ENCODE data around the gene HBZ. TPM values are rescaled to one million over a fixed set of nuclear protein-coding genes. Genes with fewer than 3 reads are reported as not detected.
A peak's percentile ranks its signal among the peaks of the same experiment; 100 is the strongest.

Gene HBZ
- total and polyA plus RNA-seq, 9 of the 15 experiments (the other 6 are each of a cell fraction or from before 2014, with no cell fraction given), result 58.0 to 610 (median 113) TPM

DNA sequence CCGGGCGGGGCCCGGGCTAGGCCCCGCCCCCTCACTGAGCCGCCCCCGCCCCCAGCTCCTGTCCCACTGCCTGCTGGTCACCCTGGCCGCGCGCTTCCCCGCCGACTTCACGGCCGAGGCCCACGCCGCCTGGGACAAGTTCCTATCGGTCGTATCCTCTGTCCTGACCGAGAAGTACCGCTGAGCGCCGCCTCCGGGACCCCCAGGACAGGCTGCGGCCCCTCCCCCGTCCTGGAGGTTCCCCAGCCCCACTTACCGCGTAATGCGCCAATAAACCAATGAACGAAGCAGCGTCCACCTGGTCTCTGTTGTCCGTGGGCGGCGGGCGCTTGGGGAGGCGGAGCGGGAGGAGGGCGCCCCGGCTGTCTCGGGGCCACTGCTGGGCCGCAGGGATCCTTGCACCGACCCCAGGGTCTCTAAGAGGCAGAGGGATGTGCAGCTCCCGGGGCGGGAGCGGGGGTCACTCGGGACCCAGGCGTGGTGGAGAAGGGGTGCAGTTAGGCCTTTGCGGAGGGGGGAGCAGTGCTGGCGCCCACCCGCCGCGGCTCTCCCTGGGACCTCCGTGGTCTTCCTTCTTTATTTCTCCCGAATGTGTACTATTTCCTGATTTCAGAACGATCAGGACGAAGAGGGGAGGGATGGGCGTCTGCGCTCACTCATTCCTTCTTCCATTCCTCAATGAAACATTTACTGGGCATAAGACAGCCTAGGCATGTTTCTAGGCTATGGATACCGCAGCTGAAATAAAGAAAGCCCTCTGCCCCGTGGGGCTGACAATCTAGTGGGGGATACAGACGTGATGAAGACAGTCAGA, 2.0 kb downstream of the HBZ start (continued):
- TF ChIP-seq ZC3H4 (CRISPR knock-in tag; IDR thresholded peaks at IDR 0.05; ENCODE audit: borderline replicate concordance), result no peak
- TF ChIP-seq, protein P1, sequence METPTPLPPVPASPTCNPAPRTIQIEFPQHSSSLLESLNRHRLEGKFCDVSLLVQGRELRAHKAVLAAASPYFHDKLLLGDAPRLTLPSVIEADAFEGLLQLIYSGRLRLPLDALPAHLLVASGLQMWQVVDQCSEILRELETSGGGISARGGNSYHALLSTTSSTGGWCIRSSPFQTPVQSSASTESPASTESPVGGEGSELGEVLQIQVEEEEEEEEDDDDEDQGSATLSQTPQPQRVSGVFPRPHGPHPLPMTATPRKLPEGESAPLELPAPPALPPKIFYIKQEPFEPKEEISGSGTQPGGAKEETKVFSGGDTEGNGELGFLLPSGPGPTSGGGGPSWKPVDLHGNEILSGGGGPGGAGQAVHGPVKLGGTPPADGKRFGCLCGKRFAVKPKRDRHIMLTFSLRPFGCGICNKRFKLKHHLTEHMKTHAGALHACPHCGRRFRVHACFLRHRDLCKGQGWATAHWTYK (CRISPR knock-in tag; IDR thresholded peaks at IDR 0.05), result peak; percentile 53; the same call in 1 of the 2 replicates
- no peak for TF ChIP-seq KAT7 (CRISPR knock-in tag; IDR thresholded peaks at IDR 0.05; ENCODE audit: borderline replicate concordance)
- no peak for TF ChIP-seq SRSF1 (IDR thresholded peaks at IDR 0.05; ENCODE audit: low read depth, low read length)
- TF ChIP-seq NR2C1 (IDR thresholded peaks at IDR 0.05), result no peak
- 0 out of 2 replicates have a peak, but pooled peaks have one; percentile 15 for TF ChIP-seq NR2C1 (tag; IDR thresholded peaks at IDR 0.05)
- TF ChIP-seq ZNF24 (IDR thresholded peaks at IDR 0.05), result no peak
- no peak for TF ChIP-seq PHB2 (IDR thresholded peaks at IDR 0.05; ENCODE audit: low read depth)
- TF ChIP-seq, protein P2, sequence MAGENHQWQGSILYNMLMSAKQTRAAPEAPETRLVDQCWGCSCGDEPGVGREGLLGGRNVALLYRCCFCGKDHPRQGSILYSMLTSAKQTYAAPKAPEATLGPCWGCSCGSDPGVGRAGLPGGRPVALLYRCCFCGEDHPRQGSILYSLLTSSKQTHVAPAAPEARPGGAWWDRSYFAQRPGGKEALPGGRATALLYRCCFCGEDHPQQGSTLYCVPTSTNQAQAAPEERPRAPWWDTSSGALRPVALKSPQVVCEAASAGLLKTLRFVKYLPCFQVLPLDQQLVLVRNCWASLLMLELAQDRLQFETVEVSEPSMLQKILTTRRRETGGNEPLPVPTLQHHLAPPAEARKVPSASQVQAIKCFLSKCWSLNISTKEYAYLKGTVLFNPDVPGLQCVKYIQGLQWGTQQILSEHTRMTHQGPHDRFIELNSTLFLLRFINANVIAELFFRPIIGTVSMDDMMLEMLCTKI (IDR thresholded peaks at IDR 0.05; ENCODE audit: partially characterized antibody), result no peak
- no peak for TF ChIP-seq HMG20B (CRISPR knock-in tag; IDR thresholded peaks at IDR 0.05)
- no peak for TF ChIP-seq ESRRB (CRISPR knock-in tag; IDR thresholded peaks at IDR 0.05; ENCODE audit: borderline replicate concordance)
- no peak for TF ChIP-seq PRMT5 (CRISPR knock-in tag; IDR thresholded peaks at IDR 0.05)
- no peak for TF ChIP-seq CSDE1 (IDR thresholded peaks at IDR 0.05)
- no peak for TF ChIP-seq KLF6 (CRISPR knock-in tag; IDR thresholded peaks at IDR 0.05; ENCODE audit: borderline replicate concordance)
- no peak for TF ChIP-seq TCF7L2 (IDR thresholded peaks at IDR 0.05; ENCODE audit: low read depth, low read length)
- TF ChIP-seq HIVEP1 (CRISPR knock-in tag; IDR thresholded peaks at IDR 0.05), result no peak
- TF ChIP-seq NFIC (IDR thresholded peaks at IDR 0.05), result peak; percentile 54
- no peak for TF ChIP-seq POU5F1 (IDR thresholded peaks at IDR 0.05; ENCODE audit: borderline replicate concordance, low read depth, low read length, partially characterized antibody)
- TF ChIP-seq ZKSCAN8 (CRISPR knock-in tag; IDR thresholded peaks at IDR 0.05), result no peak
- no peak for TF ChIP-seq DACH1 (IDR thresholded peaks at IDR 0.05; ENCODE audit: partially characterized antibody)
- no peak for TF ChIP-seq MYNN (IDR thresholded peaks at IDR 0.05)
- no peak for TF ChIP-seq MYNN (CRISPR knock-in tag; IDR thresholded peaks at IDR 0.05)
- TF ChIP-seq, protein P3, sequence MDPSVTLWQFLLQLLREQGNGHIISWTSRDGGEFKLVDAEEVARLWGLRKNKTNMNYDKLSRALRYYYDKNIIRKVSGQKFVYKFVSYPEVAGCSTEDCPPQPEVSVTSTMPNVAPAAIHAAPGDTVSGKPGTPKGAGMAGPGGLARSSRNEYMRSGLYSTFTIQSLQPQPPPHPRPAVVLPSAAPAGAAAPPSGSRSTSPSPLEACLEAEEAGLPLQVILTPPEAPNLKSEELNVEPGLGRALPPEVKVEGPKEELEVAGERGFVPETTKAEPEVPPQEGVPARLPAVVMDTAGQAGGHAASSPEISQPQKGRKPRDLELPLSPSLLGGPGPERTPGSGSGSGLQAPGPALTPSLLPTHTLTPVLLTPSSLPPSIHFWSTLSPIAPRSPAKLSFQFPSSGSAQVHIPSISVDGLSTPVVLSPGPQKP (CRISPR knock-in tag; IDR thresholded peaks at IDR 0.05), result no peak
- no peak for TF ChIP-seq GTF2E2 (tag; IDR thresholded peaks at IDR 0.05)
- no peak for TF ChIP-seq BCOR (IDR thresholded peaks at IDR 0.05)
- TF ChIP-seq CBFA2T3 (IDR thresholded peaks at IDR 0.05), result no peak
- no peak for TF ChIP-seq HDGF (IDR thresholded peaks at IDR 0.05)
- TF ChIP-seq ELF1 (tag; IDR thresholded peaks at IDR 0.05), result no peak
- TF ChIP-seq RBM34 (IDR thresholded peaks at IDR 0.05; ENCODE audit: borderline replicate concordance, insufficient read depth, low read length), result no peak
- TF ChIP-seq MTA1 (IDR thresholded peaks at IDR 0.05; ENCODE audit: borderline replicate concordance), result no peak
- no peak for TF ChIP-seq CBFA2T2 (conservative IDR thresholded peaks at IDR 0.05)
